Activated T-cell treated with anti-CD3 and anti-CD28 coated beads for 48 hours (primary cell): ENCODE measurements around the gene NIT1.

Experiments
- DNase-seq: peaks from one replicate; pipeline ENCODE4 v3.0.0-alpha.2; 2020; ENCODE audit warnings: low read depth

NIT1 gene

GRCh38 chr1:161157867-161158266 lies 40.0 kb downstream of the NIT1 start:
- no peak for DNase-seq

- DNase-seq: no peak
These were observed 40.6 kb downstream of the NIT1 start for GRCh38 chr1:161158316-161159010.

- peak; percentile 89 for DNase-seq
These were observed 41.4 kb downstream of the NIT1 start, which contains the start of gene USP21 for GRCh38 chr1:161159087-161159912. Gene USP21 (plus strand): TSS chr1:161159500. CDS start chr1:161160641, 1,141 bp downstream.

- DNase-seq: no peak
These were observed 42.0 kb downstream of the NIT1 start for GRCh38 chr1:161159913-161160243.

GRCh38 chr1:161160671-161161145 lies 42.8 kb downstream of the NIT1 start:
- DNase-seq: no peak

GRCh38 chr1:161161652-161162051 lies 43.7 kb downstream of the NIT1 start:
- DNase-seq: no peak

DNA sequence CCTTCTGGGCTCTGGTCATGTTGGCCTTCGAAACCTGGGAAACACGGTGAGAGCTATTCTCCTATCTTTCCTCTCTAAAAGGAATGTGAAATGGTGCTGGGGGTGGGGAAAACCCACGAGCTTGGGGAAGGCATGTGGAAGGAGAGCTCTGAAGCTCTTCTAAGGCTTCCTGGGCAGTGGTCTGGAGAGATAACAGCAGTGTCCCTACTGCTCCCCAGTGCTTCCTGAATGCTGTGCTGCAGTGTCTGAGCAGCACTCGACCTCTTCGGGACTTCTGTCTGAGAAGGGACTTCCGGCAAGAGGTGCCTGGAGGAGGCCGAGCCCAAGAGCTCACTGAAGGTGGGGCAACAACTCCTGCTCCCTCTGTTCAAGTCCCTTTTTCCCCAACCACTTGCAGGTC lies 44.1 kb downstream of the NIT1 start:
- DNase-seq: no peak

GRCh38 chr1:161162806-161163205 lies 44.9 kb downstream of the NIT1 start:
- no peak for DNase-seq

DNA sequence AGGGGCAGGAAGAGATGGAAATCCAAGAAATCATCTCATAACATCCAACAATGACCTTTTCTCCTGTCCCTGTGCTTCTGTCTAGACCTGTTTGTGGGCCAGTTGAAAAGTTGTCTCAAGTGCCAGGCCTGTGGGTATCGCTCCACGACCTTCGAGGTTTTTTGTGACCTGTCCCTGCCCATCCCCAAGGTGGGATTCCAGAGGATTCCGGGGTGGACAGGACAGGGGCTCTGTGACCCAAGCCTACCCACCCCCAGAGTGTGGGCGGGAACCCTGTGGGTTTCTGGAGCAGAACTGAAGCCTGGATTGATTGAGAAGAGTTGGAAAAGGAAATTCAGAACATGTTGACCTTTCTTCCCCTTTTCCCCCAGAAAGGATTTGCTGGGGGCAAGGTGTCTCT lies 45.9 kb downstream of the NIT1 start:
- DNase-seq: no peak

DNA sequence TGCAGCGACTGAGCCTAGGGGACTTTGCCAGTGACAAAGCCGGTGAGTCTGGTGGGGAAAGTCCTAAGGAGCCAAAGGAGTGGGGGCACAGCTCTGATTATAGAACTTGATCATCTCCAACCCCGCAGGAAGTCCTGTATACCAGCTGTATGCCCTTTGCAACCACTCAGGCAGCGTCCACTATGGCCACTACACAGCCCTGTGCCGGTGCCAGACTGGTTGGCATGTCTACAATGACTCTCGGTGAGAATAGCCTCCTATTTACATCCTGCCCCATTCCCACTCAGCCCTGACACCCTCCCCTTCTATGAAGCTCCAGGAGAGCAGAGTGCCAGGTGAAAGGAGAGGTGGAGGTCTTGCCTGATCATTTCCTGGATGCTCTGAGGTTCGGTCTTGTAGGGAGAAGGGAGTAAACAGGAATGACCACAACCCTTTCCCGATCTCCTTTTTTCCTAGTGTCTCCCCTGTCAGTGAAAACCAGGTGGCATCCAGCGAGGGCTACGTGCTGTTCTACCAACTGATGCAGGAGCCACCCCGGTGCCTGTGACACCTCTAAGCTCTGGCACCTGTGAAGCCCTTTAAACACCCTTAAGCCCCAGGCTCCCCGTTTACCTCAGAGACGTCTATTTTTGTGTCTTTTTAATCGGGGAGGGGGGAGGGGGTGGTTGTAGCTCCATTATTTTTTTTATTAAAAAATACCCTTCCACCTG lies 47.2 kb downstream of the NIT1 start:
- DNase-seq: no peak

DNA sequence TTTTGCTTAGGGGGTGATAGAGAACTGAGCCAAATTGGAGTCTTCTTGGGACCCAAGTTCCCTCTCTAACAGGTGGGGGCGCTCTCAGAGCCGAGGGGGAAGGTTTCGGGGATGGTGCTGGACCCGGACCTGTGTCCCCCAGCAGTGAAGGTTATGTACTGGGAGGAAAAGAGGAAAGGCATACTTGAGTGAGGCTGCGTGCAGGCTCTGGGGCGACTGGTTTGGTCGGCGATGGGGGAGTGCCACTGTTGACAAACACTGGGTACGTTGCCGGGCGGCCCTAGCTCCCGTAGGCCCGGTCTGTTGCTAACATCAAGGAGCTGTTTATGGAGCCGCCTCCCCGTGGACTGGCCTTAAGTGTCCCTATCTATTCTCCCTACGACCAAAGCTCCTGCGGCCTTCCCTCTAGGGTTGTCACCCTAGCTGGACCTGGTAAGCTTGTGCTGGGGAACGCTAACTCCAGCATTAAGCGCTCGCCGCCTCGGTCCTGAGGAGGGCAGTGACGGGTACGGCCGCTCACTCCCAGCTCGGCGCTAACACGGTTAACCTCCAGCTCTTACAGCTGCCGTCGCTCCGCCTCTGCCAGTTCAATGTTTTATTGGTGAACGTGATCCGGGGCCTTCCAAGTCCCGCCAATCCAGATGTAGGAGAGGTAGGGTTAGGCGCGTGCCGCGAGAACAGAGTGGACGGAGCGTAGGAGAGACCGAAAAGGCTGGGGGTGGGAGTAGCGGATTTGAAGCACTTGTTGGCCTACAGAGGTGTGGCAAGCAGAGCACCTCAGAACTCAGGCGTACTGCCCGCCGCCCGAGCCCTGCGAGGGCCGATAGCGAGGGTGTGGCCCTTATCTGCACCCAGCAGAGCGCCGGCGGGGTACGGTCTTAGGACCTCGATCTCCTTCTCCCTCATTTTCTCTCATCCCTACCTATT lies 48.1 kb downstream of the NIT1 start, which contains the start of gene PPOX:
TSS of gene PPOX (plus strand) at position 685 of the 927 bp plus-strand sequence. CDS start 422 bp downstream, outside the sequence.
- peak; percentile 84 for DNase-seq

GRCh38 chr1:161166669-161167548 lies 49.0 kb downstream of the NIT1 start:
- no peak for DNase-seq

DNA sequence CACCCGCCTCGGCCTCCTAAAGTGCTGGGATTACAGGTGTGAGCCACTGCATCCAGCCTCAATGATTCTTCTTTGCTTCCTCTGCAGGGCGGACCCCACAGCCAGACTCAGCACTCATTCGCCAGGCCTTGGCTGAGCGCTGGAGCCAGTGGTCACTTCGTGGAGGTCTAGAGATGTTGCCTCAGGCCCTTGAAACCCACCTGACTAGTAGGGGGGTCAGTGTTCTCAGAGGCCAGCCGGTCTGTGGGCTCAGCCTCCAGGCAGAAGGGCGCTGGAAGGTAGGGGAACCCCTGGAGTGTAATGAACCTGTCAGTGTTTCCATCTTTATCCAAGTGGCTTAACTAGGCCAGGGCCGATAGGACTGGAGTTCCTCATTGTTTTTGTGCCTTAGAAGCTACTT lies 51.0 kb downstream of the NIT1 start:
- DNase-seq: no peak
